SK-N-SH (cell line): ENCODE measurements around the gene ARFRP1. TPM values are rescaled to one million over a fixed set of nuclear protein-coding genes. Genes with fewer than 3 reads are reported as not detected.

Source experiments
- CTCF ChIA-PET: fragments of 300-600, 350-600 bp; formaldehyde crosslinking; extraction: SDS; loops from one replicate; lab custom pipeline; 2021; lab: Yijun Ruan, JAX
- POLR2A ChIA-PET: fragments of 350-600 bp; sonication (Branson Sonifier 250); formaldehyde crosslinking; extraction: SDS; loops from one replicate; lab custom pipeline; 2020; ENCODE audit warnings: antibody characterized with exemption, inconsistent platforms; lab: Yijun Ruan, JAX
- DNase-seq: peaks from one replicate; pipeline ENCODE4 v3.0.0; 2012
- H2AFZ ChIP-seq: fragments of 200-600 bp; sonication (generic); 2 replicates; pipeline ENCODE4 v1.8.1; 2016; ENCODE audit warnings: antibody characterized with exemption, mild to moderate bottlenecking, low read depth
- H3F3A ChIP-seq: fragments of 200-600 bp; sonication (generic); replicated peaks from 2 replicates; pipeline ENCODE3; 2016; ENCODE audit warnings: antibody characterized with exemption, mild to moderate bottlenecking; ENCODE audit not compliant: insufficient read depth
- H3K27ac ChIP-seq, 2 experiments: fragments of 200-500 bp in 1 of 2; fragments of 200-600 bp in 1 of 2; sonication (Bioruptor generic) in 1 of 2; sonication (generic), shearing (Covaris generic) in 1 of 2; 2 replicates each; pipeline versions ENCODE4 v1.5.1 to v1.6.1; 2014 to 2016; ENCODE audit warnings: low read depth in 2 of 2, inconsistent platforms in 1 of 2, low read length in 1 of 2, mild to moderate bottlenecking in 1 of 2, mixed read lengths in 1 of 2
- H3K27me3 ChIP-seq: fragments of 200-600 bp; sonication (generic), shearing (Covaris generic); 2 replicates; pipeline ENCODE4 v1.6.1; 2016; ENCODE audit warnings: mixed run types; ENCODE audit not compliant: insufficient read depth
- H3K36me3 ChIP-seq, 2 experiments: fragments of 200-500 bp in 1 of 2; fragments of 200-600 bp in 1 of 2; sonication (Bioruptor generic) in 1 of 2; sonication (generic) in 1 of 2; replicated peaks in 1 of 2; 2 replicates each; pipeline versions ENCODE3 to v1.5.1; 2014 to 2016; ENCODE audit warnings: low read length in 1 of 2, mild to moderate bottlenecking in 1 of 2; ENCODE audit not compliant: insufficient read depth in 2 of 2, control insufficient read depth in 1 of 2
- H3K4me1 ChIP-seq, 2 experiments: fragments of 200-500 bp in 1 of 2; fragments of 200-600 bp in 1 of 2; sonication (Bioruptor generic) in 1 of 2; sonication (generic), shearing (Covaris generic) in 1 of 2; 2 replicates each; pipeline versions ENCODE4 v1.5.1 to v1.6.1; 2014 to 2016; ENCODE audit warnings: low read depth in 1 of 2, low read length in 1 of 2, mixed run types in 1 of 2; ENCODE audit not compliant: insufficient read depth in 2 of 2, control insufficient read depth in 1 of 2
- H3K4me2 ChIP-seq: fragments of 200-600 bp; sonication (generic), shearing (Covaris generic); 2 replicates; pipeline ENCODE4 v1.6.1; 2017; ENCODE audit warnings: mixed run types
- H3K4me3 ChIP-seq, 2 experiments: fragments of 200-500 bp in 1 of 2; fragments of 200-600 bp in 1 of 2; sonication (Bioruptor generic) in 1 of 2; sonication (generic), shearing (Covaris generic) in 1 of 2; 2 replicates each; pipeline versions ENCODE4 v1.5.1 to v1.8.1; 2014 to 2016; ENCODE audit warnings: low read depth in 2 of 2, inconsistent platforms in 1 of 2, low read length in 1 of 2, mild to moderate bottlenecking in 1 of 2, mixed read lengths in 1 of 2, moderate library complexity in 1 of 2
- H3K79me2 ChIP-seq: fragments of 200-600 bp; sonication (generic); 2 replicates; pipeline ENCODE4 v1.8.1; 2017; ENCODE audit warnings: mild to moderate bottlenecking; ENCODE audit not compliant: insufficient read depth
- H3K9ac ChIP-seq: fragments of 200-600 bp; sonication (generic); 2 replicates; pipeline ENCODE4 v1.6.1; 2017; ENCODE audit warnings: mixed run types
- H3K9me2 ChIP-seq: fragments of 200-600 bp; sonication (generic); 2 replicates; pipeline ENCODE4 v1.6.1; 2017; ENCODE audit warnings: mixed run types
- H3K9me3 ChIP-seq: fragments of 200-600 bp; sonication (generic); 2 replicates; pipeline ENCODE4 v1.6.1; 2017; ENCODE audit warnings: mixed run types, mild to moderate bottlenecking, moderate library complexity
- H4K20me1 ChIP-seq: fragments of 200-600 bp; sonication (generic); 2 replicates; pipeline ENCODE4 v1.6.1; 2017; ENCODE audit warnings: mild to moderate bottlenecking, mixed run types; ENCODE audit not compliant: insufficient read depth
- CHD2 ChIP-seq: fragments of 150-350 bp; IDR thresholded peaks from 2 replicates; pipeline ENCODE4 v1.6.1; 2018; ENCODE audit warnings: low read length; ENCODE audit not compliant: partially characterized antibody
- EZH2phosphoT487 ChIP-seq: fragments of 200-600 bp; sonication (generic); IDR thresholded peaks from 2 replicates; pipeline ENCODE4 v1.6.1; 2017; ENCODE audit warnings: low read depth, mixed run types, mild to moderate bottlenecking, antibody characterized with exemption, moderate library complexity, borderline replicate concordance
- FOXJ3 ChIP-seq: sonication (generic); formaldehyde crosslinking; IDR thresholded peaks from 2 replicates; pipeline ENCODE4 v1.5.1; 2020; ENCODE audit warnings: mild to moderate bottlenecking, missing genetic modification reagents
- GABPA ChIP-seq: IDR thresholded peaks from 2 replicates; pipeline ENCODE4 v1.4.0; 2012; ENCODE audit warnings: low read depth, mild to moderate bottlenecking
- MEF2A ChIP-seq: IDR thresholded peaks from 2 replicates; pipeline ENCODE4 v1.4.0; 2012; ENCODE audit warnings: low read depth, borderline replicate concordance
- RCOR1 ChIP-seq: fragments of 150-350 bp; IDR thresholded peaks from 2 replicates; pipeline ENCODE4 v1.6.1; 2017; ENCODE audit warnings: antibody characterized with exemption, low read length
- RXRA ChIP-seq: IDR thresholded peaks from 2 replicates; pipeline ENCODE4 v1.4.0; 2012; ENCODE audit warnings: low read depth, mild to moderate bottlenecking, borderline replicate concordance
- SIN3A ChIP-seq: IDR thresholded peaks from 2 replicates; pipeline ENCODE4 v1.6.1; 2012; ENCODE audit warnings: low read depth, mild to moderate bottlenecking, low read length, moderate library complexity, borderline replicate concordance
- SMC3 ChIP-seq: IDR thresholded peaks from 2 replicates; pipeline ENCODE4 v1.6.1; 2012; ENCODE audit warnings: low read depth, low read length, improper control_type of control experiment
- TAF1 ChIP-seq: IDR thresholded peaks from 2 replicates; pipeline ENCODE4 v1.6.1; 2012; ENCODE audit warnings: low read depth, mild to moderate bottlenecking, low read length, moderate library complexity, borderline replicate concordance
- TEAD4 ChIP-seq: IDR thresholded peaks from 2 replicates; pipeline ENCODE4 v1.4.0; 2012; ENCODE audit warnings: mild to moderate bottlenecking, borderline replicate concordance; ENCODE audit not compliant: insufficient read depth
- YY1 ChIP-seq: IDR thresholded peaks from 2 replicates; pipeline ENCODE4 v1.4.0; 2012; ENCODE audit warnings: low read depth, mild to moderate bottlenecking
- WGBS: methylation state at CpG from one replicate; pipeline ENCODE4 v1.1.6; 2017; ENCODE audit warnings: low lambda C conversion rate; 5-methylcytosine and 5-hydroxymethylcytosine counted together
- polyA plus RNA-seq, 3 experiments: library from polyadenylated mRNA; depleted of rRNA; stranded (reverse); fragments of >200 nt; gene quantifications; 2 replicates each; pipeline ENCODE4 v1.2.3, GENCODE V29; 2012
- TF ChIP-seq, protein P1 (sequence below): IDR thresholded peaks from 2 replicates; pipeline ENCODE4 v1.4.0; 2012; ENCODE audit warnings: low read depth, borderline replicate concordance
- TF ChIP-seq, protein P2 (sequence below): fragments of 150-350 bp; IDR thresholded peaks from 2 replicates; pipeline ENCODE4 v1.6.1; 2016; ENCODE audit warnings: mild to moderate bottlenecking, low read depth, low read length
- TF ChIP-seq, protein P3 (sequence below): fragments of 150-350 bp; IDR thresholded peaks from 2 replicates; pipeline ENCODE4 v1.6.1; 2017; ENCODE audit warnings: antibody characterized with exemption, low read length, low read depth, borderline replicate concordance
- TF ChIP-seq, protein P4 (sequence below): fragments of 200-600 bp; sonication (generic); IDR thresholded peaks from 2 replicates; pipeline ENCODE4 v1.6.1; 2017; ENCODE audit warnings: antibody characterized with exemption, mild to moderate bottlenecking, moderate library complexity

The ARFRP1 gene
- polyA plus RNA-seq, 1 of the 3 experiments (the other 2 are of a cell fraction) = 72.8 TPM

DNA sequence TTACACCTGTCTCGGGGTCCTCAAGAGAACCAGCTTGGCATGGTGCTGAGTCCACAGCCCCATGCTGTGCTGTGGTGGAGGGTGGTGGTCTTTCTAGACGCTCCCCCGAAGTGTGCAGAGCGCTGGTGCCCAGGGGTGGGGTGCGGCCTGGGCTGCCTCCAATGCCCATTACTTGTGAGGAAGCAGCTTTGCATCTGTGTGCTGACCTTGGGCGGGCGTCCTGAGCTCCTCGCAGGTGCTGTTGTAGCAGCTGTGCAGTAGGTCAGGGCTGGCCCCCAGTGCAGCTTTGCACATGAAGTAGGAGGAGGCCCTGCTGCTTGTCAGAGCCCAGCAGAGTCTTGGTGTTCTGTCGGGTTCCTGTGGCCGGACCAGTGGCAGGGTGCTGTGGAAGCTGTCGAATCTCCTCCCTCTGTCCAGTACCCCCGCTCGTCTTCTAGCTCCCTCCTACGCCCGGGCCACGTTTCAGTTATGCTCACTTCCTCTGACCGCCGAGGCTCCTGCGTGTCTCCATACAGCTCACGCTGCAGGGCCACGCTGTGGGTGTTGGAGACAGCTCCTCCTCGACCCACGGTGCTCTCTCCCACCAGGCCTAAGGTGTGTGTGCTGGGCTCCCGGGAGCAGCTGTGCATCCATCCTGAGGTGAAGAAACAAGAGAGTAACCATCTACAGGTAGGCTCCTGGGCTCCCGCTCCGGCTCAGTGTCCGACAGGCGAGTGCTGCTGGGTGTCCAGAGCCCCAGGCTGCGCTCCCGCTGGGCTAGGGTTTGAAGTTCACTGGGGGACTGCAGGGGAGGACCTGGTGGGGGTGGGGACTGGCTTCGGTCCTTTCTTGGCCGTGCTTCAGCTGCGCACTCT is 45.6 kb downstream of the ARFRP1 start (continued):
- TF ChIP-seq, protein P1, sequence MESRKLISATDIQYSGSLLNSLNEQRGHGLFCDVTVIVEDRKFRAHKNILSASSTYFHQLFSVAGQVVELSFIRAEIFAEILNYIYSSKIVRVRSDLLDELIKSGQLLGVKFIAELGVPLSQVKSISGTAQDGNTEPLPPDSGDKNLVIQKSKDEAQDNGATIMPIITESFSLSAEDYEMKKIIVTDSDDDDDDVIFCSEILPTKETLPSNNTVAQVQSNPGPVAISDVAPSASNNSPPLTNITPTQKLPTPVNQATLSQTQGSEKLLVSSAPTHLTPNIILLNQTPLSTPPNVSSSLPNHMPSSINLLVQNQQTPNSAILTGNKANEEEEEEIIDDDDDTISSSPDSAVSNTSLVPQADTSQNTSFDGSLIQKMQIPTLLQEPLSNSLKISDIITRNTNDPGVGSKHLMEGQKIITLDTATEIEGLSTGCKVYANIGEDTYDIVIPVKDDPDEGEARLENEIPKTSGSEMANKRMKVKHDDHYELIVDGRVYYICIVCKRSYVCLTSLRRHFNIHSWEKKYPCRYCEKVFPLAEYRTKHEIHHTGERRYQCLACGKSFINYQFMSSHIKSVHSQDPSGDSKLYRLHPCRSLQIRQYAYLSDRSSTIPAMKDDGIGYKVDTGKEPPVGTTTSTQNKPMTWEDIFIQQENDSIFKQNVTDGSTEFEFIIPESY = no peak
- no peak for TF ChIP-seq RCOR1
- no peak for TF ChIP-seq SIN3A

DNA sequence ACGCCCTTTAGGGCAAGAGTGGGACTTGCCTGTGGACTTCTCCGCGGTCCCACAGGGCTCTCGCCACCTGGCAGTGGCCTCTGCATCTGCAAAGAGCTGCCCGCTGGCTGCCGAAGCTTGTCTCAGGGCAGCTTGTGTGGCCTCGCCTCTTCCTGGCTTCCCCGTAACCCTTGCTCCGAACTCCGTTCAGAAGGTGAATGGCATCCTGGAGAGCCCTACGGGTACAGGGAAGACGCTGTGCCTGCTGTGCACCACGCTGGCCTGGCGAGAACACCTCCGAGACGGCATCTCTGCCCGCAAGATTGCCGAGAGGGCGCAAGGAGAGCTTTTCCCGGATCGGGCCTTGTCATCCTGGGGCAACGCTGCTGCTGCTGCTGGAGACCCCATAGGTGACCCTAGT is 46.7 kb downstream of the ARFRP1 start:
- POLR2A ChIA-PET = no interaction called here
- no peak for TF ChIP-seq YY1
- no peak for TF ChIP-seq TEAD4
- no peak for TF ChIP-seq MEF2A
- TF ChIP-seq, protein P2, sequence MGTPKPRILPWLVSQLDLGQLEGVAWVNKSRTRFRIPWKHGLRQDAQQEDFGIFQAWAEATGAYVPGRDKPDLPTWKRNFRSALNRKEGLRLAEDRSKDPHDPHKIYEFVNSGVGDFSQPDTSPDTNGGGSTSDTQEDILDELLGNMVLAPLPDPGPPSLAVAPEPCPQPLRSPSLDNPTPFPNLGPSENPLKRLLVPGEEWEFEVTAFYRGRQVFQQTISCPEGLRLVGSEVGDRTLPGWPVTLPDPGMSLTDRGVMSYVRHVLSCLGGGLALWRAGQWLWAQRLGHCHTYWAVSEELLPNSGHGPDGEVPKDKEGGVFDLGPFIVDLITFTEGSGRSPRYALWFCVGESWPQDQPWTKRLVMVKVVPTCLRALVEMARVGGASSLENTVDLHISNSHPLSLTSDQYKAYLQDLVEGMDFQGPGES = no peak
- no peak for TF ChIP-seq FOXJ3 (CRISPR knock-in tag)
- TF ChIP-seq, all 33 proteins: peak for 0
- WGBS = 85% methylated on average over 18 of the region's 22 CpGs
- Histone ChIP-seq H3K9me3 (no peaks in the 10 kb centered on the region), H3K79me2 (peaks cover 30% of the 10 kb centered on the region), H3K4me1 (peaks cover 5 to 19% of the 10 kb centered on the region in 2 experiments; a peak in 2 of 4 replicates), H2AFZ (no peak overlapping the region), H3K4me2 (no peak overlapping the region), H3K36me3 (peaks cover 0 to 46% of the 10 kb centered on the region in 2 experiments), H3K27ac (no peak overlapping the region), H4K20me1 (no peaks in the 10 kb centered on the region), H3K9me2 (no peaks in the 10 kb centered on the region), H3F3A (no peaks in the 10 kb centered on the region), H3K27me3 (no peaks in the 10 kb centered on the region), H3K9ac (no peak overlapping the region), H3K4me3 (no peak overlapping the region)
- CTCF ChIA-PET = no interaction called here
- no peak for DNase-seq

DNA sequence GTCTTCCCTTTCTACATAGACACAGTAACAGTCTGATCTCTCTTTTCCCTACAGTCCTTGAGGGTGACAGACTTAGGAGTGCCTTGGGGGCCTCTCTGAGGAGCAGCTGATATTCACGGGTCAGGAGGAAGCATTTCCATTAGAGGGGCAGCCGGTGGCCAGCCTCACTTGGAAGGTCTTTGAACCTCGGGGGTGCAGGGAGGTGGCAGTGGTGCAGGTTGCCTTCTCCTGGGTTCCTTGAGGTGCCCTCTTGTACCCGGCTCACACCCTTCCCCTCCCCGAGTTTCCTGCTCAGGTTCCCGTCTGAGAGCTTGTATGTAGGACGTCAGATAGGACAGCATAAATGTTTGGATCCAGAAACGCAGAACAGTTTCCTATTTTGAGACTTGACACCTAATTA is 47.2 kb downstream of the ARFRP1 start:
- Histone ChIP-seq H3K9ac (no peak overlapping the region), H4K20me1 (no peaks in the 10 kb centered on the region), H3F3A (no peaks in the 10 kb centered on the region), H3K9me3 (no peaks in the 10 kb centered on the region), H3K27me3 (no peaks in the 10 kb centered on the region), H3K4me3 (no peak overlapping the region), H3K79me2 (peaks cover 30% of the 10 kb centered on the region), H2AFZ (no peak overlapping the region), H3K36me3 (peaks cover 0 to 42% of the 10 kb centered on the region in 2 experiments), H3K27ac (no peak overlapping the region), H3K4me1 (peaks cover 5 to 19% of the 10 kb centered on the region in 2 experiments; a peak in 2 of 4 replicates), H3K4me2 (no peak overlapping the region), H3K9me2 (no peaks in the 10 kb centered on the region)
- ChIA-PET CTCF (no interaction called here), POLR2A (no interaction called here)
- no peak for DNase-seq
- WGBS = 66% methylated on average over 7 of the region's 8 CpGs
- no peak for TF ChIP-seq YY1
- no peak for TF ChIP-seq CHD2
- no peak for TF ChIP-seq RCOR1
- TF ChIP-seq SMC3 = no peak
- no peak for TF ChIP-seq GABPA
- TF ChIP-seq, protein P3, sequence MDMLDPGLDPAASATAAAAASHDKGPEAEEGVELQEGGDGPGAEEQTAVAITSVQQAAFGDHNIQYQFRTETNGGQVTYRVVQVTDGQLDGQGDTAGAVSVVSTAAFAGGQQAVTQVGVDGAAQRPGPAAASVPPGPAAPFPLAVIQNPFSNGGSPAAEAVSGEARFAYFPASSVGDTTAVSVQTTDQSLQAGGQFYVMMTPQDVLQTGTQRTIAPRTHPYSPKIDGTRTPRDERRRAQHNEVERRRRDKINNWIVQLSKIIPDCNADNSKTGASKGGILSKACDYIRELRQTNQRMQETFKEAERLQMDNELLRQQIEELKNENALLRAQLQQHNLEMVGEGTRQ = no peak
- TF ChIP-seq RXRA = no peak
- no peak for TF ChIP-seq TAF1
- no peak for TF ChIP-seq EZH2phosphoT487
- TF ChIP-seq, protein P4, sequence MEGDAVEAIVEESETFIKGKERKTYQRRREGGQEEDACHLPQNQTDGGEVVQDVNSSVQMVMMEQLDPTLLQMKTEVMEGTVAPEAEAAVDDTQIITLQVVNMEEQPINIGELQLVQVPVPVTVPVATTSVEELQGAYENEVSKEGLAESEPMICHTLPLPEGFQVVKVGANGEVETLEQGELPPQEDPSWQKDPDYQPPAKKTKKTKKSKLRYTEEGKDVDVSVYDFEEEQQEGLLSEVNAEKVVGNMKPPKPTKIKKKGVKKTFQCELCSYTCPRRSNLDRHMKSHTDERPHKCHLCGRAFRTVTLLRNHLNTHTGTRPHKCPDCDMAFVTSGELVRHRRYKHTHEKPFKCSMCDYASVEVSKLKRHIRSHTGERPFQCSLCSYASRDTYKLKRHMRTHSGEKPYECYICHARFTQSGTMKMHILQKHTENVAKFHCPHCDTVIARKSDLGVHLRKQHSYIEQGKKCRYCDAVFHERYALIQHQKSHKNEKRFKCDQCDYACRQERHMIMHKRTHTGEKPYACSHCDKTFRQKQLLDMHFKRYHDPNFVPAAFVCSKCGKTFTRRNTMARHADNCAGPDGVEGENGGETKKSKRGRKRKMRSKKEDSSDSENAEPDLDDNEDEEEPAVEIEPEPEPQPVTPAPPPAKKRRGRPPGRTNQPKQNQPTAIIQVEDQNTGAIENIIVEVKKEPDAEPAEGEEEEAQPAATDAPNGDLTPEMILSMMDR = no peak
